Endodermal cell (in vitro differentiated cells): ENCODE measurements around the gene RLN3. TPM values are rescaled to one million over a fixed set of nuclear protein-coding genes. Genes with fewer than 3 reads are reported as not detected.

Experiments used
- DNase-seq: peaks from one replicate; pipeline ENCODE4 v3.0.0-alpha.2; 2017
- H3K27ac ChIP-seq: 2 replicates; pipeline ENCODE4 v1.5.1; 2013; ENCODE audit warnings: mild to moderate bottlenecking, low read depth, low read length, moderate library complexity
- H3K27me3 ChIP-seq: 2 replicates; pipeline ENCODE4 v1.6.1; 2013; ENCODE audit warnings: mild to moderate bottlenecking, low read length, moderate library complexity; ENCODE audit not compliant: insufficient read depth, control insufficient read depth, poor library complexity, severe bottlenecking
- H3K36me3 ChIP-seq: 2 replicates; pipeline ENCODE4 v1.7.0; 2013; ENCODE audit warnings: mild to moderate bottlenecking, low read length, moderate library complexity; ENCODE audit not compliant: control insufficient read depth, insufficient read depth
- H3K4me1 ChIP-seq: one replicate; pipeline ENCODE4 v1.7.0; 2013; ENCODE audit warnings: low read length; ENCODE audit not compliant: control insufficient read depth, insufficient read depth
- H3K4me3 ChIP-seq: 2 replicates; pipeline ENCODE4 v1.5.1; 2013; ENCODE audit warnings: mild to moderate bottlenecking, low read length, moderate library complexity
- H3K9ac ChIP-seq: 2 replicates; pipeline ENCODE4 v1.6.1; 2013; ENCODE audit warnings: mild to moderate bottlenecking, low read length, moderate library complexity; ENCODE audit not compliant: poor library complexity, severe bottlenecking; ENCODE audit errors: extremely low read depth
- H3K9me3 ChIP-seq: 2 replicates; pipeline ENCODE4 v1.6.1; 2013; ENCODE audit warnings: mild to moderate bottlenecking, low read length, moderate library complexity; ENCODE audit not compliant: control insufficient read depth
- H3K27ac Mint-ChIP-seq: 2 replicates; pipeline ENCODE4 v1.8.0; 2020; ENCODE audit warnings: mixed read lengths
- H3K27me3 Mint-ChIP-seq: 2 replicates; pipeline ENCODE4 v1.8.0; 2021; ENCODE audit warnings: mild to moderate bottlenecking, mixed read lengths; ENCODE audit not compliant: insufficient read depth
- H3K36me3 Mint-ChIP-seq: 2 replicates; pipeline ENCODE4 v1.8.0; 2020; ENCODE audit warnings: low read depth, mixed read lengths
- H3K4me1 Mint-ChIP-seq: 2 replicates; pipeline ENCODE4 v1.8.0; 2020; ENCODE audit warnings: mixed read lengths
- H3K4me3 Mint-ChIP-seq: 2 replicates; pipeline ENCODE4 v1.8.0; 2020; ENCODE audit warnings: mild to moderate bottlenecking, moderate library complexity, mixed read lengths
- H3K9me3 Mint-ChIP-seq: 2 replicates; pipeline ENCODE4 v1.8.0; 2020; ENCODE audit warnings: mild to moderate bottlenecking, mixed read lengths
- CTCF ChIP-seq: fragments of 200-600 bp; sonication (generic); conservative IDR thresholded peaks from 2 replicates; pipeline ENCODE4 v1.5.0; 2021; ENCODE audit warnings: antibody characterized with exemption, mild to moderate bottlenecking
- WGBS, 2 experiments: methylation state at CpG; one replicate each; pipeline versions ENCODE4 v1.1.5 to v1.1.7; 2013; ENCODE audit warnings: missing lambda C conversion rate in 2 of 2, mixed read lengths in 1 of 2; ENCODE audit not compliant: insufficient coverage in 1 of 2, insufficient read length in 1 of 2; 5-methylcytosine and 5-hydroxymethylcytosine counted together
- total RNA-seq, 2 donors: library from RNA; stranded (reverse); fragmentation: NEBNext Ultra II Directional in 1 of 2; extraction: Animal tissue kit (Norgen Biotek cat#: 25700) in 1 of 2; gene quantifications; 2 replicates in 1 of 2; 3 replicates in 1 of 2; pipeline ENCODE4 v1.2.1, GENCODE V29; 2021

RLN3 gene
- total RNA-seq, 2 donors from 2014 or later: not detected

- H3K27ac ChIP-seq: no peak overlapping the region
- Mint-ChIP-seq H3K36me3 (peaks cover 28% of the 10 kb centered on the region), H3K4me1 (peaks cover 22% of the 10 kb centered on the region), H3K27ac (peak overlapping the region; percentile 64), H3K9me3 (no peaks in the 10 kb centered on the region), H3K4me3 (no peak overlapping the region), H3K27me3 (no peaks in the 10 kb centered on the region)
- H3K27me3 ChIP-seq: no peaks in the 10 kb centered on the region
- no peak overlapping the region for H3K4me3 ChIP-seq
- WGBS, 2 experiments: 78 to 80% methylated on average over 9 to 10 of the region's 10 CpGs
- H3K4me1 ChIP-seq: no peaks in the 10 kb centered on the region
- DNase-seq: no peak
- no peaks in the 10 kb centered on the region for H3K9me3 ChIP-seq
- H3K36me3 ChIP-seq: peaks cover 3% of the 10 kb centered on the region
- H3K9ac ChIP-seq: no peak overlapping the region
- no peak for TF ChIP-seq CTCF
Observed at GRCh38 chr19:13985771-13986347, 42.1 kb upstream of the RLN3 start.

GRCh38 chr19:13986348-13986904, 41.5 kb upstream of the RLN3 start:
- Mint-ChIP-seq H3K27ac (peak overlapping the region; percentile 80), H3K4me1 (peaks cover 22% of the 10 kb centered on the region)
- no peak overlapping the region for H3K4me3 ChIP-seq

GRCh38 chr19:13987101-13987890, 40.7 kb upstream of the RLN3 start:
- no peak overlapping the region for H3K4me3 Mint-ChIP-seq
- no peak for TF ChIP-seq CTCF
- Histone ChIP-seq H3K9me3 (no peaks in the 10 kb centered on the region), H3K27ac (peak overlapping the region; percentile 49), H3K4me1 (no peaks in the 10 kb centered on the region), H3K9ac (no peak overlapping the region), H3K27me3 (no peaks in the 10 kb centered on the region), H3K36me3 (peaks cover 9% of the 10 kb centered on the region), H3K4me3 (no peak overlapping the region)
- H3K4me1 Mint-ChIP-seq: peaks cover 22% of the 10 kb centered on the region
- peak; percentile 64 for DNase-seq
- H3K27me3 Mint-ChIP-seq: no peaks in the 10 kb centered on the region
- H3K27ac Mint-ChIP-seq: peak overlapping the region; percentile 48
- peaks cover 38% of the 10 kb centered on the region for H3K36me3 Mint-ChIP-seq
- 86 to 93% methylated on average over 5 to 17 of the region's 17 CpGs for WGBS, 2 experiments
- no peaks in the 10 kb centered on the region for H3K9me3 Mint-ChIP-seq

More at GRCh38 chr19:13986348-13986904, 41.5 kb upstream of the RLN3 start:
- no peak overlapping the region for H3K4me3 Mint-ChIP-seq
- no peaks in the 10 kb centered on the region for H3K27me3 Mint-ChIP-seq
- H3K9me3 Mint-ChIP-seq: no peaks in the 10 kb centered on the region
- TF ChIP-seq CTCF: no peak
- Histone ChIP-seq H3K27me3 (no peaks in the 10 kb centered on the region), H3K27ac (no peak overlapping the region), H3K36me3 (peaks cover 3% of the 10 kb centered on the region), H3K4me1 (no peaks in the 10 kb centered on the region), H3K9me3 (no peaks in the 10 kb centered on the region), H3K9ac (no peak overlapping the region)
- 55 to 76% methylated on average over 12 to 19 of the region's 19 CpGs for WGBS, 2 experiments
- peaks cover 32% of the 10 kb centered on the region for H3K36me3 Mint-ChIP-seq
- peak; percentile 92 for DNase-seq
